ENCODE results near the gene PRR7. TPM values are rescaled to one million over a fixed set of nuclear protein-coding genes. Genes with fewer than 3 reads are reported as not detected.

The PRR7 gene
- total and polyA plus RNA-seq, 2 experiments from 2014 or later: 7.6 to 9.7 TPM

DNA sequence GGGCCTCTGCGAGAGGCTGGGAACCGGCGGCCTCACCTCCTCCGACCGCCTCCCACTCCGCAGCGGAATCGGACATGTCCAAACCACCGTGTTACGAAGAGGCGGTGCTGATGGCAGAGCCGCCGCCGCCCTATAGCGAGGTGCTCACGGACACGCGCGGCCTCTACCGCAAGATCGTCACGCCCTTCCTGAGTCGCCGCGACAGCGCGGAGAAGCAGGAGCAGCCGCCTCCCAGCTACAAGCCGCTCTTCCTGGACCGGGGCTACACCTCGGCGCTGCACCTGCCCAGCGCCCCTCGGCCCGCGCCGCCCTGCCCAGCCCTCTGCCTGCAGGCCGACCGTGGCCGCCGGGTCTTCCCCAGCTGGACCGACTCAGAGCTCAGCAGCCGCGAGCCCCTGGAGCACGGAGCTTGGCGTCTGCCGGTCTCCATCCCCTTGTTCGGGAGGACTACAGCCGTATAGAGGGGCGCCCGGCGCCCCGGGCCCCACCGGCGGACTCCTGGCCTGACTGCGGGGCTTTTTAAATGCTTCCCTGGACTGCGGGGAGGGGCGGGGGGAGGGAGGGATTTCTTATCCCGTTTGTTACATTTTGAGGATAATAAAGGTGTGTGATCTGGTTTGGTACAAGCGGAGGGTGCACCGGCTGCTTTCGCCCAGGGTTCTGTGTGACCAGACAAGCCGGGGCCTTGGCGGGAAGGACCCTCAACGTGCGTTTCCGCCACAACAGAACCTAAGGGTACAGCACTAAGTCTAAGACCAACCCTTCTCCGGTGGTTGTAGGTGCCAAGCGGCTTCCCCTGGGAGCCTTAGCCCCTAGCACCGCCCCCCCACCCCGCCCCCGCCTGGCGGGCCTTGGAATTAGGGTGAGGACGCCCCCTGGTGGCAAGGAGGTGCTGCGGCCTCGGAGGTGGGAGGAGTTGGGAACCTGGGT is 9.3 kb downstream of the PRR7 start:
- Histone ChIP-seq H3K4me3 (peak overlapping the region; percentile 85), H3K27me3 (ENCODE audit: insufficient read depth) (peaks cover 19% of the 10 kb centered on the region), H3K4me2 (peak overlapping the region; percentile 96), H3K9me2 (ENCODE audit: insufficient read depth) (no peaks in the 10 kb centered on the region), H3K36me3 (ENCODE audit: insufficient read depth) (peaks cover 16% of the 10 kb centered on the region), H3K27ac (ENCODE audit: low read depth) (peak overlapping the region; percentile 84; the same call in 1 of the 2 replicates), H2AFZ (no peak overlapping the region), H3F3A (replicated peaks; ENCODE audit: low read depth) (peaks cover 49% of the 10 kb centered on the region), H3K79me2 (replicated peaks; ENCODE audit: insufficient read depth) (no peaks in the 10 kb centered on the region; the same call in 1 of the 2 replicates), H4K20me1 (replicated peaks; ENCODE audit: insufficient read depth) (peaks cover 21% of the 10 kb centered on the region), H3K4me1 (ENCODE audit: insufficient read depth) (peaks cover 19% of the 10 kb centered on the region)
- H3K9me3 Mint-ChIP-seq: peaks cover 3% of the 10 kb centered on the region; the same call in 2 of the 3 replicates
- peak overlapping the region; percentile 78 for H3K4me3 Mint-ChIP-seq
- DNase-seq (ENCODE audit: low spot score): peak; percentile 97
- H3K36me3 Mint-ChIP-seq (ENCODE audit: low read depth): peaks cover 38% of the 10 kb centered on the region
- peaks cover 23% of the 10 kb centered on the region for H3K4me1 Mint-ChIP-seq
- peak; percentile 19 for ATAC-seq
- TF ChIP-seq EZH2phosphoT487 (IDR thresholded peaks at IDR 0.05; ENCODE audit: unreplicated experiment) (no peak), ZNF462 (CRISPR knock-in tag; IDR thresholded peaks at IDR 0.05) (no peak), POLR2AphosphoS5 (IDR thresholded peaks at IDR 0.05; ENCODE audit: low read depth) (peak; percentile 78), CTCF (conservative IDR thresholded peaks at IDR 0.05; ENCODE audit: low read depth in 2 of 2) (peak; percentile 73 to 94)
- peak overlapping the region; percentile 97 for H3K27ac Mint-ChIP-seq
- H3K27me3 Mint-ChIP-seq (ENCODE audit: insufficient read depth, low read depth, poor library complexity): peaks cover 43% of the 10 kb centered on the region

All from GM23338 (cell line).